Transverse colon (tissue), 4 donors: ENCODE measurements around the gene RIPK3.

Experiments
- EP300 ChIP-seq: sonication (generic); formaldehyde crosslinking; IDR thresholded peaks from one replicate; pipeline ENCODE4 v1.6.1; 2017; ENCODE audit warnings: antibody characterized with exemption, low read depth
- POLR2A ChIP-seq: fragments of 450-650 bp; IDR thresholded peaks from one replicate; pipeline ENCODE4 v1.6.1; 2016; ENCODE audit warnings: antibody characterized with exemption, mild to moderate bottlenecking, moderate library complexity
- POLR2AphosphoS5 ChIP-seq, 3 donors: sonication (generic); formaldehyde crosslinking; IDR thresholded peaks; one replicate each; pipeline ENCODE4 v1.6.1; 2016; ENCODE audit warnings: antibody characterized with exemption in 3 of 3
- TF ChIP-seq, protein P1 (sequence below), 5 experiments: fragments of 200-600 bp in 3 of 5; fragments of 450-650 bp in 2 of 5; sonication (generic) in 3 of 5; IDR thresholded peaks; 1 replicate in 2 of 5; 2 replicates in 3 of 5; pipeline ENCODE4 v1.5.1; 2016 to 2017; ENCODE audit warnings: antibody characterized with exemption in 5 of 5, inconsistent platforms in 3 of 5, mild to moderate bottlenecking in 2 of 5, moderate library complexity in 1 of 5

DNA sequence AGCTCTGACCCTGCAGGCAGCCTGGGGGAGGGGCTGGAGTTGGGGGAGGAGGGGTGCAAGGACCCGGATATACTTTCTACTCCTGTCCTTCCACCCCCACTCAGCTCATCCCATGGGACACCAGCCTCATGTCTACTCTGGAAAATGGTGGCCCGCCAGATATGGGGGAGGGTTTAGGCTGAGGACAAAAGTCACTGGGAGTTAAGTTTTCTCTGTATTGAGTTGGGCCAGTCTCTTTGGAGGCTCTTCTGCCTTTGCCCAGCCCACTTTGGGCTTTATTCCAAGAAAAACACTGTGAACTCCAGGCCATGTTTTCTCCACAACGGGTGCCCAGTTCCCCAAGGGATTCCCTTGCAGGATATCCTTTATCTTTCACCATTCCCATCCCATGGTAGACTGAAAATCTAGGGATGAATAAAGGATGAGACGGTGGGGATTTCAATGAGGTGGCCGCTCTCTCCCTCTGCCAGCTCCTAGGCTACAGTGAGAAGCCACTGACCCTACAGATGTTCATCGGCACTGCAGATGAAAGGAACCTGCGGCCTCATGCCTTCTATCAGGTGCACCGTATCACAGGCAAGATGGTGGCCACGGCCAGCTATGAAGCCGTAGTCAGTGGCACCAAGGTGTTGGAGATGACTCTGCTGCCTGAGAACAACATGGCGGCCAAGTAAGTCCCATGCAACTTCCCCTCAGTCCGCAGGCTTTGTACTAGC lies 33.1 kb upstream of the RIPK3 start:
- TF ChIP-seq POLR2AphosphoS5 (IDR thresholded peaks at IDR 0.05) (no peak), POLR2A (no peak), EP300 (no peak)
- TF ChIP-seq, protein P1, sequence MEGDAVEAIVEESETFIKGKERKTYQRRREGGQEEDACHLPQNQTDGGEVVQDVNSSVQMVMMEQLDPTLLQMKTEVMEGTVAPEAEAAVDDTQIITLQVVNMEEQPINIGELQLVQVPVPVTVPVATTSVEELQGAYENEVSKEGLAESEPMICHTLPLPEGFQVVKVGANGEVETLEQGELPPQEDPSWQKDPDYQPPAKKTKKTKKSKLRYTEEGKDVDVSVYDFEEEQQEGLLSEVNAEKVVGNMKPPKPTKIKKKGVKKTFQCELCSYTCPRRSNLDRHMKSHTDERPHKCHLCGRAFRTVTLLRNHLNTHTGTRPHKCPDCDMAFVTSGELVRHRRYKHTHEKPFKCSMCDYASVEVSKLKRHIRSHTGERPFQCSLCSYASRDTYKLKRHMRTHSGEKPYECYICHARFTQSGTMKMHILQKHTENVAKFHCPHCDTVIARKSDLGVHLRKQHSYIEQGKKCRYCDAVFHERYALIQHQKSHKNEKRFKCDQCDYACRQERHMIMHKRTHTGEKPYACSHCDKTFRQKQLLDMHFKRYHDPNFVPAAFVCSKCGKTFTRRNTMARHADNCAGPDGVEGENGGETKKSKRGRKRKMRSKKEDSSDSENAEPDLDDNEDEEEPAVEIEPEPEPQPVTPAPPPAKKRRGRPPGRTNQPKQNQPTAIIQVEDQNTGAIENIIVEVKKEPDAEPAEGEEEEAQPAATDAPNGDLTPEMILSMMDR (IDR thresholded peaks at IDR 0.05): no peak
